Endothelial cell (in vitro differentiated cells): ENCODE data around the gene ATP10D. TPM values are rescaled to one million over a fixed set of nuclear protein-coding genes. Genes with fewer than 3 reads are reported as not detected.

ENCODE experiments used
- DNase-seq: peaks from one replicate; pipeline ENCODE4 v3.0.0; 2021; ENCODE audit warnings: low spot score
- H3K27ac Mint-ChIP-seq: one replicate; pipeline ENCODE4 v1.8.0; 2021; ENCODE audit warnings: mixed read lengths, inconsistent platforms; ENCODE audit not compliant: unreplicated experiment
- H3K27me3 Mint-ChIP-seq: one replicate; pipeline ENCODE4 v1.8.0; 2021; ENCODE audit warnings: mild to moderate bottlenecking, moderate library complexity, mixed read lengths, inconsistent platforms; ENCODE audit not compliant: unreplicated experiment
- H3K36me3 Mint-ChIP-seq: one replicate; pipeline ENCODE4 v1.8.0; 2021; ENCODE audit warnings: mild to moderate bottlenecking, low read depth, mixed read lengths, inconsistent platforms; ENCODE audit not compliant: unreplicated experiment
- H3K4me1 Mint-ChIP-seq: one replicate; pipeline ENCODE4 v1.8.0; 2021; ENCODE audit warnings: mild to moderate bottlenecking, mixed read lengths, inconsistent platforms; ENCODE audit not compliant: unreplicated experiment
- H3K4me3 Mint-ChIP-seq: one replicate; pipeline ENCODE4 v1.8.0; 2021; ENCODE audit warnings: mild to moderate bottlenecking, mixed read lengths, inconsistent platforms; ENCODE audit not compliant: unreplicated experiment
- H3K9me3 Mint-ChIP-seq: one replicate; pipeline ENCODE4 v1.8.0; 2021; ENCODE audit warnings: mixed read lengths, inconsistent platforms; ENCODE audit not compliant: unreplicated experiment
- CTCF ChIP-seq: fragments of 200-600 bp; sonication (generic); IDR thresholded peaks from one replicate; pipeline ENCODE4 v1.5.0; 2021; ENCODE audit warnings: antibody characterized with exemption; ENCODE audit not compliant: unreplicated experiment
- total RNA-seq: library from RNA; stranded (reverse); fragmentation: NEBNext Ultra II Directional; extraction: Animal tissue kit (Norgen Biotek cat#: 25700); gene quantifications from one replicate; pipeline ENCODE4 v1.2.1, GENCODE V29; 2021; ENCODE audit not compliant: unreplicated experiment

Gene ATP10D
- total RNA-seq, 1 donor from 2014 or later: 9.3 TPM

DNA sequence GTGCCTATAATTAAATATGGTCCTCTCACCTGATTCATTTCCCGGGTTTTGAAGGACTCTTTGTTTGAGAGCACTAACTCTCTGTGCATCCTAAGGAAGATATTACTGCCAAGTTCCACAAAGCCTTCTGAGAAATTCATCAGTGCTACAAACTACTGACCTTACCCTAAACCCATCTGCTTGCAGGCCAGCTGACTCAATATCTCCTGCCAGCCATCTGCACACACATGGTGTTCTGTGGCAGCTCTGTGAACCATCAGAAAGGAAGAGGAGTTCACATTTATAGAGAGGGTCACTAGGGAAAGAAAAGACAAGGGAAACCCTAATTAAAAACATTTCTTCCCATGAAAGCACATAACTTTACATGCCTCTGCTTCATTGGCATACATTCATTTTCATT lies 156.7 kb downstream of the ATP10D start:
- Mint-ChIP-seq H3K4me1 (no peaks in the 10 kb centered on the region), H3K9me3 (peaks cover 5% of the 10 kb centered on the region), H3K27ac (no peak overlapping the region), H3K36me3 (peaks cover 5% of the 10 kb centered on the region), H3K4me3 (no peak overlapping the region), H3K27me3 (peaks cover 2% of the 10 kb centered on the region)
- no peak for DNase-seq
- no peak for TF ChIP-seq CTCF

DNA sequence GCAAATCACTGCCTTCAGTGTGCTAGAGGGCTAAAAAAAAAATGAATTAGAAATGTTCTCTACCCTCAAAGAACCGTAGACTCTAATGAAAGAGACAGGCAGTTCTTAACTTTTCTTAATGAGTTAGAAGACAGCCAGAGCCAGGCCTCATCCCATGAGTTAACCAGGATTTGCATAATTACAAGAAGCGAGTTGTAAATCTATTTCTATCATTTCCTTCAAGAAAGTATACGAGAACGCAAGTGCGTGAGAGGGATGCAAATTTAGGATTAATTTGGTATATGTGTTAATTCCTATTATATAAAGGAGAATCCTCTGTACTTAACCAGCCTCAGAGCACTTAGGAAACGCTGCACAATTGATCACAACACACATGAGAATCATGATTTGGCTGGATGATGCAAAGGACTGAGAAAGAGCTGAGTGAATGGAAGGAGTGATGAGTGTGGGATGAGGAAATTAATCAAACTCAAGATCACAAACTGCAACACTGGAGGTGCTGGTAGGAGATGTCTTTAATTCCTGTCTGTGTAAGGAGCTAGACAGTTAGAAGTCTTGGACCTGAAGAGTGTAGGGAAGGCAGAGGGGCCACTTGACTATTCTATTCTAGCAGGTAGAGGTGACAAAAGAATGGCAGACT lies 157.2 kb downstream of the ATP10D start:
- no peak overlapping the region for H3K27ac Mint-ChIP-seq
- no peak for TF ChIP-seq CTCF
- H3K4me1 Mint-ChIP-seq: no peaks in the 10 kb centered on the region
- no peaks in the 10 kb centered on the region for H3K9me3 Mint-ChIP-seq
- peaks cover 2% of the 10 kb centered on the region for H3K27me3 Mint-ChIP-seq
- no peak overlapping the region for H3K4me3 Mint-ChIP-seq
- no peaks in the 10 kb centered on the region for H3K36me3 Mint-ChIP-seq
- DNase-seq: no peak

Other genes starting within 250 kb of the ATP10D start
- gene COMMD8, start 21.6 kb upstream of the ATP10D start, total RNA-seq: 8.5 TPM